Measurements from ENCODE around the gene BCAP29. TPM values are rescaled to one million over a fixed set of nuclear protein-coding genes. Genes with fewer than 3 reads are reported as not detected.
A peak's percentile ranks its signal among the peaks of the same experiment; 100 is the strongest.

The BCAP29 gene
- polyA plus RNA-seq, 1 of the 3 experiments (the other 2 are of a cell fraction): 29.2 TPM

DNA sequence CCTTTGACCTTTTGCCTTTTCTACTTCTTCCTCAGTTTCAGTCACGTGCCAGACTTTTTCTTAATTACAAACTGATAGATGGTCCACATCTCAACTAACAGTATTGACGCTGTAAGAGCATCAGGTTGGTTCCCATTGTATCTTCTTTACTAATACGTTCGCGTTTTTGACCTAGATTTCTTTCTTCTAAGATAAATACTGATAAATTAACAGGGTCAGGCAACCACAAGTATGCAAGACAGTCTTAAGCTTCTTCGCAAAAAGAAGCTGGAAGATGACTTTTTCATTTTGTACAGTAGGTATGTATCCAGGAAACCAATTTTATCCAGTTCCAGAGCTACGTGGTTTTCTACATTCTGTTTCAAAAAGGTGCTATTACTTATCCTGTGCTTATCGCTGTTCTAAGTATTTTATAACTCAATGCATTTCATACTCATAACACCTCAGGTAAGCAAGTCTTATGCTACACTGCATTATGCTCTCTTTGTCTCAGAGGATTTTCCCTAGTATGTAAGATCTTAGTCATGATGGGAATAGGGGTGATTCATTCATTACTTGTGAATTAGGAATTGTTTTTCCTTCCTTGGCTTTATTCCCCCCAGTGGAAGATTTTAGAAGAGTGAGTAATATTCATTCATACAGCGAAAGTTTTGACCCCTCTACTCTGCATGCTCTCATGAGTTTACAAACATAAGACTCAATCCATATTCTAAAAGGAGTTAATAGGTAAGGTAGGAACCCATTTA is 15.3 kb upstream of the BCAP29 start (continued):
- TF ChIP-seq, protein P1, sequence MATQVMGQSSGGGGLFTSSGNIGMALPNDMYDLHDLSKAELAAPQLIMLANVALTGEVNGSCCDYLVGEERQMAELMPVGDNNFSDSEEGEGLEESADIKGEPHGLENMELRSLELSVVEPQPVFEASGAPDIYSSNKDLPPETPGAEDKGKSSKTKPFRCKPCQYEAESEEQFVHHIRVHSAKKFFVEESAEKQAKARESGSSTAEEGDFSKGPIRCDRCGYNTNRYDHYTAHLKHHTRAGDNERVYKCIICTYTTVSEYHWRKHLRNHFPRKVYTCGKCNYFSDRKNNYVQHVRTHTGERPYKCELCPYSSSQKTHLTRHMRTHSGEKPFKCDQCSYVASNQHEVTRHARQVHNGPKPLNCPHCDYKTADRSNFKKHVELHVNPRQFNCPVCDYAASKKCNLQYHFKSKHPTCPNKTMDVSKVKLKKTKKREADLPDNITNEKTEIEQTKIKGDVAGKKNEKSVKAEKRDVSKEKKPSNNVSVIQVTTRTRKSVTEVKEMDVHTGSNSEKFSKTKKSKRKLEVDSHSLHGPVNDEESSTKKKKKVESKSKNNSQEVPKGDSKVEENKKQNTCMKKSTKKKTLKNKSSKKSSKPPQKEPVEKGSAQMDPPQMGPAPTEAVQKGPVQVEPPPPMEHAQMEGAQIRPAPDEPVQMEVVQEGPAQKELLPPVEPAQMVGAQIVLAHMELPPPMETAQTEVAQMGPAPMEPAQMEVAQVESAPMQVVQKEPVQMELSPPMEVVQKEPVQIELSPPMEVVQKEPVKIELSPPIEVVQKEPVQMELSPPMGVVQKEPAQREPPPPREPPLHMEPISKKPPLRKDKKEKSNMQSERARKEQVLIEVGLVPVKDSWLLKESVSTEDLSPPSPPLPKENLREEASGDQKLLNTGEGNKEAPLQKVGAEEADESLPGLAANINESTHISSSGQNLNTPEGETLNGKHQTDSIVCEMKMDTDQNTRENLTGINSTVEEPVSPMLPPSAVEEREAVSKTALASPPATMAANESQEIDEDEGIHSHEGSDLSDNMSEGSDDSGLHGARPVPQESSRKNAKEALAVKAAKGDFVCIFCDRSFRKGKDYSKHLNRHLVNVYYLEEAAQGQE (IDR thresholded peaks at IDR 0.05; ENCODE audit: low read depth, low read length): no peak
- TF ChIP-seq NRF1 (IDR thresholded peaks at IDR 0.05; ENCODE audit: low read depth, low read length) (no peak), TCF12 (IDR thresholded peaks at IDR 0.05) (peak; percentile 58), NFIC (IDR thresholded peaks at IDR 0.05; ENCODE audit: borderline replicate concordance) (peak; percentile 66; the same call in 1 of the 2 replicates)
- TF ChIP-seq, protein P2, sequence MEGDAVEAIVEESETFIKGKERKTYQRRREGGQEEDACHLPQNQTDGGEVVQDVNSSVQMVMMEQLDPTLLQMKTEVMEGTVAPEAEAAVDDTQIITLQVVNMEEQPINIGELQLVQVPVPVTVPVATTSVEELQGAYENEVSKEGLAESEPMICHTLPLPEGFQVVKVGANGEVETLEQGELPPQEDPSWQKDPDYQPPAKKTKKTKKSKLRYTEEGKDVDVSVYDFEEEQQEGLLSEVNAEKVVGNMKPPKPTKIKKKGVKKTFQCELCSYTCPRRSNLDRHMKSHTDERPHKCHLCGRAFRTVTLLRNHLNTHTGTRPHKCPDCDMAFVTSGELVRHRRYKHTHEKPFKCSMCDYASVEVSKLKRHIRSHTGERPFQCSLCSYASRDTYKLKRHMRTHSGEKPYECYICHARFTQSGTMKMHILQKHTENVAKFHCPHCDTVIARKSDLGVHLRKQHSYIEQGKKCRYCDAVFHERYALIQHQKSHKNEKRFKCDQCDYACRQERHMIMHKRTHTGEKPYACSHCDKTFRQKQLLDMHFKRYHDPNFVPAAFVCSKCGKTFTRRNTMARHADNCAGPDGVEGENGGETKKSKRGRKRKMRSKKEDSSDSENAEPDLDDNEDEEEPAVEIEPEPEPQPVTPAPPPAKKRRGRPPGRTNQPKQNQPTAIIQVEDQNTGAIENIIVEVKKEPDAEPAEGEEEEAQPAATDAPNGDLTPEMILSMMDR (IDR thresholded peaks at IDR 0.05): peak; percentile 30; the same call in 1 of the 2 replicates

DNA sequence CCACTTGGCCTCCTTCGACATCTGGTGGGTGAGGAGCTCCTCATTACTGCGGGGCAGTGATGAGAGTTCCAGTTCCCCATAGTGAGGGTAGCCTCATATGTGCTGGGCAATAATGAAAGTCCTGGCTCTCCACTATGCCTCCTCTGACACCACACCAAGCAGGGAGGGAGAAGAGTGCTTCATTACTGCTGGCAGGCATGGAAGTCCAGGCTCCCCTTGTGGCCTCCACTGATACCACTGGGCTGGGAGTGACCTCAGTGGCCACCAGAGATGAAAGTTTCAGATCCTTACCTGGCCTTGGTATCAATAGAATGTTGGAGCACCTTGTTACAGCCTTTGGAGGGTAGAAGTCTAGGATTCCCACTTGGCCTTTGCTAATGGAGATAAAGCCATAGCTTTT is 9.7 kb upstream of the BCAP29 start:
- POLR2A ChIA-PET: no interaction called here
- no peaks in the 10 kb centered on the region for H4K20me1 ChIP-seq (ENCODE audit: insufficient read depth)
- peaks cover 7% of the 10 kb centered on the region for H3F3A ChIP-seq (replicated peaks; ENCODE audit: insufficient read depth)
- H2AFZ ChIP-seq (ENCODE audit: low read depth): no peak overlapping the region
- H3K27me3 ChIP-seq (ENCODE audit: insufficient read depth): no peaks in the 10 kb centered on the region
- CTCF ChIA-PET: no interaction called here
- no peak for DNase-seq
- peaks cover 39% of the 10 kb centered on the region for H3K79me2 ChIP-seq (ENCODE audit: insufficient read depth)
- H3K9me3 ChIP-seq: no peaks in the 10 kb centered on the region; the same call in 1 of the 2 replicates
- H3K9ac ChIP-seq: no peak overlapping the region
- TF ChIP-seq POLR2AphosphoS5 (IDR thresholded peaks at IDR 0.05; ENCODE audit: low read depth, low read length) (no peak), YY1 (IDR thresholded peaks at IDR 0.05; ENCODE audit: low read depth) (no peak), GABPA (IDR thresholded peaks at IDR 0.05; ENCODE audit: low read depth) (no peak), JUND (IDR thresholded peaks at IDR 0.05) (no peak), RFX5 (IDR thresholded peaks at IDR 0.05; ENCODE audit: low read length) (no peak), SIN3A (IDR thresholded peaks at IDR 0.05; ENCODE audit: borderline replicate concordance, low read depth, low read length) (no peak), EP300 (IDR thresholded peaks at IDR 0.05; ENCODE audit: borderline replicate concordance in 1 of 2, low read depth in 1 of 2, low read length in 1 of 2) (no peak), EZH2phosphoT487 (IDR thresholded peaks at IDR 0.05; ENCODE audit: borderline replicate concordance, low read depth) (no peak), RAD21 (IDR thresholded peaks at IDR 0.05; ENCODE audit: low read length) (no peak), ELF1 (IDR thresholded peaks at IDR 0.05) (no peak), SMC3 (IDR thresholded peaks at IDR 0.05; ENCODE audit: low read depth, low read length) (no peak), RCOR1 (IDR thresholded peaks at IDR 0.05; ENCODE audit: low read length) (no peak), MXI1 (IDR thresholded peaks at IDR 0.05; ENCODE audit: low read depth, low read length) (no peak), TAF1 (IDR thresholded peaks at IDR 0.05; ENCODE audit: borderline replicate concordance, low read depth, low read length) (no peak)
- TF ChIP-seq, protein P1 (IDR thresholded peaks at IDR 0.05; ENCODE audit: low read depth, low read length): no peak
- TF ChIP-seq, protein P3, sequence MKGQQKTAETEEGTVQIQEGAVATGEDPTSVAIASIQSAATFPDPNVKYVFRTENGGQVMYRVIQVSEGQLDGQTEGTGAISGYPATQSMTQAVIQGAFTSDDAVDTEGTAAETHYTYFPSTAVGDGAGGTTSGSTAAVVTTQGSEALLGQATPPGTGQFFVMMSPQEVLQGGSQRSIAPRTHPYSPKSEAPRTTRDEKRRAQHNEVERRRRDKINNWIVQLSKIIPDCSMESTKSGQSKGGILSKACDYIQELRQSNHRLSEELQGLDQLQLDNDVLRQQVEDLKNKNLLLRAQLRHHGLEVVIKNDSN (IDR thresholded peaks at IDR 0.05; ENCODE audit: borderline replicate concordance, low read depth): no peak
- H3K4me2 ChIP-seq: no peak overlapping the region
- H3K27ac ChIP-seq (ENCODE audit: low read depth in 2 of 2, low read length in 1 of 2): no peak overlapping the region
- peaks cover 2 to 7% of the 10 kb centered on the region in 2 experiments; a peak in 3 of 4 replicates for H3K4me1 ChIP-seq (ENCODE audit: control insufficient read depth in 1 of 2, insufficient read depth in 2 of 2, low read depth in 1 of 2, low read length in 1 of 2)
- WGBS (ENCODE audit: low lambda C conversion rate): 100% methylated on average over 2 of the region's 2 CpGs
- H3K4me3 ChIP-seq (ENCODE audit: low read depth in 2 of 2, low read length in 1 of 2): no peak overlapping the region
- peaks cover 74 to 84% of the 10 kb centered on the region in 2 experiments for H3K36me3 ChIP-seq (replicated peaks in 1 of 2; ENCODE audit: control insufficient read depth in 1 of 2, insufficient read depth in 2 of 2, low read length in 1 of 2)
- no peaks in the 10 kb centered on the region for H3K9me2 ChIP-seq
